Rectal smooth muscle tissue (tissue), 1 donor: ENCODE data around the gene CAMK2A.

Source experiments
- H3K27ac ChIP-seq: one replicate; pipeline ENCODE4 v1.7.0; 2013; ENCODE audit warnings: low read depth, low read length, inconsistent platforms
- H3K27me3 ChIP-seq: one replicate; pipeline ENCODE4 v1.7.0; 2013; ENCODE audit warnings: low read length; ENCODE audit not compliant: control insufficient read depth, insufficient read depth
- H3K36me3 ChIP-seq: one replicate; pipeline ENCODE4 v1.7.0; 2013; ENCODE audit warnings: low read length; ENCODE audit not compliant: control insufficient read depth, insufficient read depth
- H3K4me1 ChIP-seq: one replicate; pipeline ENCODE4 v1.7.0; 2013; ENCODE audit warnings: low read length; ENCODE audit not compliant: control insufficient read depth, insufficient read depth
- H3K4me3 ChIP-seq: one replicate; pipeline ENCODE4 v1.7.0; 2013; ENCODE audit warnings: low read length
- H3K9ac ChIP-seq: one replicate; pipeline ENCODE4 v1.7.0; 2013; ENCODE audit warnings: low read length

Gene CAMK2A

GRCh38 chr5:150279330-150280020 is 10.1 kb downstream of the CAMK2A start:
- H3K9ac ChIP-seq: no peak overlapping the region
- no peaks in the 10 kb centered on the region for H3K36me3 ChIP-seq
- no peak overlapping the region for H3K4me3 ChIP-seq
- no peak overlapping the region for H3K27ac ChIP-seq
- no peaks in the 10 kb centered on the region for H3K27me3 ChIP-seq
- H3K4me1 ChIP-seq: no peaks in the 10 kb centered on the region

- no peak overlapping the region for H3K27ac ChIP-seq
- H3K36me3 ChIP-seq: no peaks in the 10 kb centered on the region
- H3K4me1 ChIP-seq: no peaks in the 10 kb centered on the region
- H3K27me3 ChIP-seq: no peaks in the 10 kb centered on the region
- no peak overlapping the region for H3K4me3 ChIP-seq
- H3K9ac ChIP-seq: no peak overlapping the region
Measured at GRCh38 chr5:150278916-150279315, 10.7 kb downstream of the CAMK2A start.

- H3K4me3 ChIP-seq: no peak overlapping the region
- H3K36me3 ChIP-seq: no peaks in the 10 kb centered on the region
- no peaks in the 10 kb centered on the region for H3K4me1 ChIP-seq
- no peak overlapping the region for H3K9ac ChIP-seq
- H3K27ac ChIP-seq: no peak overlapping the region
- H3K27me3 ChIP-seq: no peaks in the 10 kb centered on the region
Measured at GRCh38 chr5:150278046-150278730, 11.4 kb downstream of the CAMK2A start.

- Histone ChIP-seq H3K27me3 (no peaks in the 10 kb centered on the region), H3K9ac (no peak overlapping the region), H3K27ac (no peak overlapping the region), H3K4me3 (no peak overlapping the region), H3K4me1 (no peaks in the 10 kb centered on the region), H3K36me3 (no peaks in the 10 kb centered on the region)
Measured at GRCh38 chr5:150277043-150277442, 12.5 kb downstream of the CAMK2A start.

GRCh38 chr5:150274811-150275210 is 14.8 kb downstream of the CAMK2A start:
- Histone ChIP-seq H3K9ac (no peak overlapping the region), H3K36me3 (no peaks in the 10 kb centered on the region), H3K27ac (no peak overlapping the region), H3K27me3 (no peaks in the 10 kb centered on the region), H3K4me3 (no peak overlapping the region), H3K4me1 (peaks cover 4% of the 10 kb centered on the region)

GRCh38 chr5:150272531-150272930 is 17.0 kb downstream of the CAMK2A start:
- no peak overlapping the region for H3K27ac ChIP-seq
- H3K36me3 ChIP-seq: no peaks in the 10 kb centered on the region
- no peaks in the 10 kb centered on the region for H3K27me3 ChIP-seq
- peaks cover 4% of the 10 kb centered on the region for H3K4me1 ChIP-seq
- no peak overlapping the region for H3K4me3 ChIP-seq
- H3K9ac ChIP-seq: no peak overlapping the region

GRCh38 chr5:150271923-150272322 is 17.6 kb downstream of the CAMK2A start:
- Histone ChIP-seq H3K27ac (no peak overlapping the region), H3K27me3 (no peaks in the 10 kb centered on the region), H3K9ac (no peak overlapping the region), H3K36me3 (no peaks in the 10 kb centered on the region), H3K4me3 (no peak overlapping the region), H3K4me1 (peaks cover 4% of the 10 kb centered on the region)

GRCh38 chr5:150271296-150271692 is 18.3 kb downstream of the CAMK2A start:
- no peaks in the 10 kb centered on the region for H3K36me3 ChIP-seq
- H3K9ac ChIP-seq: no peak overlapping the region
- no peaks in the 10 kb centered on the region for H3K27me3 ChIP-seq
- no peak overlapping the region for H3K27ac ChIP-seq
- peaks cover 4% of the 10 kb centered on the region for H3K4me1 ChIP-seq
- no peak overlapping the region for H3K4me3 ChIP-seq

GRCh38 chr5:150270541-150271295 is 18.9 kb downstream of the CAMK2A start:
- H3K27ac ChIP-seq: no peak overlapping the region
- H3K4me1 ChIP-seq: peaks cover 4% of the 10 kb centered on the region
- H3K36me3 ChIP-seq: no peaks in the 10 kb centered on the region
- no peaks in the 10 kb centered on the region for H3K27me3 ChIP-seq
- no peak overlapping the region for H3K4me3 ChIP-seq
- no peak overlapping the region for H3K9ac ChIP-seq

GRCh38 chr5:150266871-150267291 is 22.7 kb downstream of the CAMK2A start:
- Histone ChIP-seq H3K36me3 (no peaks in the 10 kb centered on the region), H3K4me1 (peaks cover 13% of the 10 kb centered on the region), H3K27ac (no peak overlapping the region), H3K4me3 (no peak overlapping the region), H3K9ac (no peak overlapping the region), H3K27me3 (no peaks in the 10 kb centered on the region)

- H3K9ac ChIP-seq: no peak overlapping the region
Measured at GRCh38 chr5:150265870-150266383, 23.6 kb downstream of the CAMK2A start.

More at GRCh38 chr5:150265870-150266383, 23.6 kb downstream of the CAMK2A start:
- Histone ChIP-seq H3K27me3 (no peaks in the 10 kb centered on the region), H3K4me1 (peaks cover 13% of the 10 kb centered on the region), H3K27ac (no peak overlapping the region), H3K36me3 (no peaks in the 10 kb centered on the region), H3K4me3 (no peak overlapping the region)
